IPS DF 6.9 (cell line): ENCODE results near the gene MRPS23.
"Not testable (repeated sequence)": the region's sequence is repeated elsewhere in the genome, so short reads cannot be mapped to it uniquely, and the experiment has no call there.

Experiments
- DNase-seq: peaks from one replicate; pipeline ENCODE4 v3.0.0-alpha.2; 2013; ENCODE audit warnings: low read depth, low spot score
- H3K27ac ChIP-seq: one replicate; pipeline ENCODE4 v1.5.1; 2013; ENCODE audit warnings: low read length, control low read depth
- H3K27me3 ChIP-seq: 2 replicates; pipeline ENCODE4 v1.6.1; 2013; ENCODE audit warnings: mild to moderate bottlenecking, low read length; ENCODE audit not compliant: control insufficient read depth, insufficient read depth
- H3K36me3 ChIP-seq: 2 replicates; pipeline ENCODE4 v1.6.1; 2013; ENCODE audit warnings: low read length; ENCODE audit not compliant: control insufficient read depth, insufficient read depth
- H3K4me1 ChIP-seq: 2 replicates; pipeline ENCODE4 v1.6.1; 2013; ENCODE audit warnings: low read length; ENCODE audit not compliant: control insufficient read depth, insufficient read depth
- H3K4me3 ChIP-seq: 2 replicates; pipeline ENCODE4 v1.5.1; 2013; ENCODE audit warnings: mild to moderate bottlenecking, low read length
- H3K9me3 ChIP-seq: 2 replicates; pipeline ENCODE4 v1.6.1; 2013; ENCODE audit warnings: low read length, inconsistent platforms; ENCODE audit not compliant: control insufficient read depth, insufficient read depth
- WGBS: extraction: QIAGEN DNeasy Blood & Tissue Kit; methylation state at CpG from one replicate; pipeline ENCODE4 v1.1.7; 2013; ENCODE audit warnings: mixed read lengths, missing lambda C conversion rate; ENCODE audit not compliant: insufficient read length, insufficient coverage; 5-methylcytosine and 5-hydroxymethylcytosine counted together

The MRPS23 gene

DNA sequence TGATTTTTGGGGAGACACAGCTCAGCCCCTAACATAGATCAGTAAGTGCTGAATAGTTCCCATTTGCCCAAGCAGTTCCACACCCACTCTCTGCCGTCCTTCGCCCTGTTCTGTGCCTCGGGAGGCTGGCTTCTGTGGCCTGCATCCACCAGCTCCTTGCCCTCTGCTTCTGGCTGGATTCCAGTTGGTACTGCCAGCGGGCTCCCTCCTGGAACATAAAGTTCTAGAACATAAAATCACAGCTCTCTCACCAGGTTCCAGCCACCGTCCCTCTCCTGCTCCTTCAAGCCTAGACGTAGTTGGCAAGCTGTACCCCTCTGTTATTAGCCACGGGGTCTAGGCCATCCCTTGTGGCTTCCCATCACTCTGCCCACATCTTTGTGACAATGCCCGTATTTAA lies 3.9 kb upstream of the MRPS23 start:
- WGBS: no CpG with 5 or more reads among the region's 8 CpGs
- no peak overlapping the region for H3K4me3 ChIP-seq
- H3K9me3 ChIP-seq: no peaks in the 10 kb centered on the region
- no peak overlapping the region for H3K27ac ChIP-seq
- no peak for DNase-seq
- H3K36me3 ChIP-seq: no peaks in the 10 kb centered on the region
- no peaks in the 10 kb centered on the region for H3K27me3 ChIP-seq
- H3K4me1 ChIP-seq: 0 out of 2 replicates have a peak, but pooled peaks cover 1% of the 10 kb centered on the region

DNA sequence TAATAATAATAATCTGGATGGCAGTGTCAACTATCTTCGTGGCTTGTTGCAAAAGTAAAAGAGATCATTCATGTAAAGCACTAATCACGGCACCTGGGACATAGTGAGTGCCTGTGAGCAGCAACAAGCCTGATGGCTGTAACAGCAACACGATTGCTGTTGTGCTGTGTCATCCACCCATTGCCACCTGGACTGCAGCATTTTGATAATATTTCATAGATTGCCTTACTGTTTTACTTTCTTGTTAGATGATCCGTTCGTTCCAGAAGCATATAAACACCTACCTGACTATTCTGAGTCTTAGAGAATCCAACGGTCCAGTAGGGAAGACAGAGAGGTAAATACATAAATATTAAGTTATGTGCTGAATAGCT lies 3.1 kb upstream of the MRPS23 start:
- no peak overlapping the region for H3K27ac ChIP-seq
- no peaks in the 10 kb centered on the region for H3K36me3 ChIP-seq
- no peak for DNase-seq
- H3K27me3 ChIP-seq: no peaks in the 10 kb centered on the region
- no peaks in the 10 kb centered on the region for H3K9me3 ChIP-seq
- H3K4me3 ChIP-seq: no peak overlapping the region
- 0 out of 2 replicates have a peak, but pooled peaks cover 1% of the 10 kb centered on the region for H3K4me1 ChIP-seq
- WGBS: no CpG with 5 or more reads among the region's 6 CpGs

DNA sequence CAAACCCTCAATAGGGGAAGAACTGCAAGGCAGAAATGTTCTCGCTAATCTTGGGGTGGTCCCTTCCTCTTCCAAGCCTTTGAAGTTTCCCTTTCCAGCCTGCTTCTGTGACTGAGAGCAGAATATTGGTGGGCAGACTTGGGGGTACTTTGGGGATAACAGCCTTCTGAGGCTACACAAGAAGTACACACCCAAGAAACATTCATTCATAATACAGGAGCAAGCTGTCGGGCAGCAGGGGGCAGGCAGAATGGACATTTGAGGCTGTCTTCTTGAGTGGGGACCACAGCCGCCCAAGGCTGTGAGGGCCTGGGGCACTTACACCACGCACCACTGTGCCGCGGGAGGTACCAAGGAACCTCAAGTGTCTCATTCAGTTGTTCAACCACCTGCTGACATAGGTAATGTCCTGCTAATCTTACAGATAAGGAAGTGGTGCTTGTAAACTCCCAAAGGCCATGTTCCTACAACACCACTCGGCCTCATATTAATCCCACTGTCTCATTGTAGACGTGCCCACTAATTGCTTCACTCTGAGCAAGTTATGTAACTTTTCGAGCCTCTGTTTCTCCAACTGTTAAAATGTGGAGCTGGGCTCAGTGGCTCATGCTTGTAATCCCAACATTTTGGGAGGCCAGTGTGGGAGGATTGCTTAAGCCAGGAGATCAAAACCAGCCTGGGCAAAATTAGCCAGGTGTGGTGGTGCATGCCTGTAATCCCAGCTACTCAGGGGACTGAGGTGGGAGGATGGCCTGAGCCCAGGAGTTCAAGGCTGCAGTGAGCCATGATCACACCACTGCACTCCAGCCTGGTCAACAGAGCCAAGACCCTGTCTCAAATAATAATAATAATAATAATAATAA lies 2.5 kb upstream of the MRPS23 start:
- Histone ChIP-seq H3K27ac (no peak overlapping the region), H3K36me3 (no peaks in the 10 kb centered on the region)
- no CpG with 5 or more reads among the region's 9 CpGs for WGBS

DNA sequence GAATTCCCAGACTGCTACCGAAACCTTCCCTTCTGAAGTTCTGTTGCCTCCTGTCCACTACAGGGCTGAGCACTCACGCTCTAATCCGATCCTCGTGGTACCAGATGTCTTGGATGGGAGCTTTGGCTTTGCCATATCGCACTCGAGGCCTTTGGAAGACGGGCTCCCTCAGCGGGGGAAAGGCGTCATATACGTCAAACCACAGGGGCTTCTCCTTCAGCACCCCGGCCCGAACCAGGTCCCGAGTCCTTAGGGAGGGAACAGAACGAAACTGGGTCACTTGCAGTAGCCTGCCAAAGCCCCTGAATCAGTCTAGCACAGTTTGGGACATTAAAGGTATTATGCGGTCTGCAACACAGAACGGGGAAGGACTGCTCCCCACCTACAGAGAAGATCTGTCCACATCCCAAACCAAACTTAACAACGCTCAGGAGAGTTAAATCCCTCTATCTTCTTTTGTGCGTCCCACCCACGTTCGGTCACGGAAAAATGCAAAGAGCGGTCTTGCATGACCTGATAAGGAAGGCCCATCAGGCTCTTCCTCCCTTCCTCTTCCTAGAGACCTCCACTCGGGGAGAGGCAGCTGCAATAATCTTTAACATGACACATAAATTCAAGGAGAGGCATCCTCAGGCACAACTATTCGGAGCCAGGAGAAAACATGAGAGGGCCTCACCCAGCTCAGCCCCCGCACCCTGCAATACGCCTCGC lies 526 bp downstream of the MRPS23 start:
- DNase-seq: no peak
- no CpG with 5 or more reads among the region's 27 CpGs for WGBS
- H3K27me3 ChIP-seq: no peaks in the 10 kb centered on the region

More for the DNA sequence above, 2.5 kb upstream of the MRPS23 start:
- Histone ChIP-seq H3K9me3 (no peaks in the 10 kb centered on the region), H3K27me3 (no peaks in the 10 kb centered on the region), H3K4me3 (no peak overlapping the region), H3K4me1 (0 out of 2 replicates have a peak, but pooled peaks cover 1% of the 10 kb centered on the region)
- no peak for DNase-seq

DNA sequence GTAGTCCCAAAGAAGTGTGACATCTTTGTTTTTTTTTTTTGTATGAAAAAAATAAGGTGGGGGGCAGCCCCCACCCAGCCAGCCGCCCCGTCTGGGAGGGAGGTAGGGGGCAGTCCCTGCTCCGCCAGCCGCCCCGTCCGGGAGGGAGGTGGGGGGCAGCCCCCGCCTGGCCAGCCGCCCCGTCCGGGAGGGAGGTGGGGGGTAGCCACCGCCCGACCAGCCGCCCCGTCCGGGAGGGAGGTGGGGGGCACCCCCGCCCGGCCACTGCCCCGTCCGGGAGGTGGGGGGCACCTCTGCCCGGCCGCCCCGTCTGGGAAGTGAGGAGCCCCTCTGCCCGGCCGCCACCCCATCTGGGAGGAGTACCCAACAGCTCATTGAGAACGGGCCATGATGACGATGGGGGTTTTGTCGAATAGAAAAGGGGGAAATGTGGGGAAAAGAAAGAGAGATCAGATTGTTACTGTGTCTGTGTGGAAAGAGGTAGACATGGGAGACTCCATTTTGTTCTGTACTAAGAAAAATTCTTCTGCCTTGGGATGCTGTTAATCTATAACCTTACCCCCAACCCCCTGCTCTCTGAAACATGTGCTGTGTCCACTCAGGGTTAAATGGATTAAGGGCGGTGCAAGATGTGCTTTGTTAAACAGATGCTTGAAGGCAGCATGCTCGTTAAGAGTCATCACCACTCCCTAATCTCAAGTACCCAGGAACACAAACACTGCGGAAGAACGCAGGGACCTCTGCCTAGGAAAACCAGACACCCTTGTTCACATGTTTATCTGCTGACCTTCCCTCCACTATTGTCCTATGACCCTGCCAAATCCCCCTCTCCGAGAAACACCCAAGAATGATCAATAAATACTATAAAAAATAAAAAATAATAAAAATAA lies 3.5 kb downstream of the MRPS23 start:
- not testable (repeated sequence) for H3K36me3 ChIP-seq, H3K27me3 ChIP-seq, H3K4me1 ChIP-seq, H3K9me3 ChIP-seq, H3K4me3 ChIP-seq, H3K27ac ChIP-seq, DNase-seq
- WGBS: no CpG with 5 or more reads among the region's 32 CpGs

More for the DNA sequence above, 526 bp downstream of the MRPS23 start:
- Histone ChIP-seq H3K27ac (no peak overlapping the region), H3K4me3 (peak overlapping the region; percentile 96), H3K36me3 (no peaks in the 10 kb centered on the region), H3K9me3 (no peaks in the 10 kb centered on the region), H3K4me1 (0 out of 2 replicates have a peak, but pooled peaks cover 1% of the 10 kb centered on the region)

DNA sequence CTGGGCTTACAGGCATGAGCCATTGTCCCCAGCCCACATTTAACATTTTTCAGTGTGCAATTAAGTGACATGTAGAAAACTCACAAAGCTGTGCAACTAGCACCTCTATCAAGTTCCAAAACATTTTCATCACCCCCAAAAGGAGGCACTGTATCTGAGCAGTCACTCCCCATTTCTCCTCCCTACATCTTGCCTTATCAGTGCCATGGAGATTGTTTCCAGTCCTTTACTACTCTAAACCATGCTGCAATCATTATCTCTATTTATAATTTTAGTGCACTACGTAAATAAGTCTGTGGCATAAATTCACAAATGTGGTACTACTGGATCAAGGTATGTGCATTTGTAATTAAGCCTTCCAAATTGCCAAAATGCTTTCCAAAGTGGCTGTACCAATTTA lies 7.6 kb downstream of the MRPS23 start:
- no CpG with 5 or more reads among the region's 1 CpG for WGBS
- no peak for DNase-seq
- Histone ChIP-seq H3K4me1 (no peaks in the 10 kb centered on the region), H3K27ac (no peak overlapping the region), H3K36me3 (peaks cover 13% of the 10 kb centered on the region; the same call in 1 of the 2 replicates), H3K27me3 (no peaks in the 10 kb centered on the region), H3K4me3 (no peak overlapping the region), H3K9me3 (no peaks in the 10 kb centered on the region)

DNA sequence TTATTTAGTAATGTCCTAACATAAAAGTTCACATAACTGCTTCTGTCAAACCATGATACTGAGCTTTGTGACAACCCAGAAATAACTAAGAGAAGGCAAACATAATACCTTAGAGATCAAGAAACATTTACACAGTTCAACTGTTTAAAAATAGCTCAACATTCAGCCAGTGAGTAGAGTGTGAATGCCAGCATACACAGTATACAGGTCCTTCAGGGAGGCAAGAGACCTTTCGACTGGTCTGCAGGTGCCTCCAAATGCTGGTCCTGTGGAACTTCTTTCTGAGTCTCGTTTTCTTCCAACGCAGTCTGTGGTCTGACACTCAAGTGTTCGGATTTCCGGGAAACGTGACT lies 10.3 kb downstream of the MRPS23 start:
- Histone ChIP-seq H3K36me3 (peaks cover 13% of the 10 kb centered on the region; the same call in 1 of the 2 replicates), H3K27ac (no peak overlapping the region), H3K4me3 (no peak overlapping the region), H3K4me1 (no peaks in the 10 kb centered on the region), H3K27me3 (no peaks in the 10 kb centered on the region), H3K9me3 (no peaks in the 10 kb centered on the region)
- DNase-seq: no peak
- WGBS: no CpG with 5 or more reads among the region's 6 CpGs

DNA sequence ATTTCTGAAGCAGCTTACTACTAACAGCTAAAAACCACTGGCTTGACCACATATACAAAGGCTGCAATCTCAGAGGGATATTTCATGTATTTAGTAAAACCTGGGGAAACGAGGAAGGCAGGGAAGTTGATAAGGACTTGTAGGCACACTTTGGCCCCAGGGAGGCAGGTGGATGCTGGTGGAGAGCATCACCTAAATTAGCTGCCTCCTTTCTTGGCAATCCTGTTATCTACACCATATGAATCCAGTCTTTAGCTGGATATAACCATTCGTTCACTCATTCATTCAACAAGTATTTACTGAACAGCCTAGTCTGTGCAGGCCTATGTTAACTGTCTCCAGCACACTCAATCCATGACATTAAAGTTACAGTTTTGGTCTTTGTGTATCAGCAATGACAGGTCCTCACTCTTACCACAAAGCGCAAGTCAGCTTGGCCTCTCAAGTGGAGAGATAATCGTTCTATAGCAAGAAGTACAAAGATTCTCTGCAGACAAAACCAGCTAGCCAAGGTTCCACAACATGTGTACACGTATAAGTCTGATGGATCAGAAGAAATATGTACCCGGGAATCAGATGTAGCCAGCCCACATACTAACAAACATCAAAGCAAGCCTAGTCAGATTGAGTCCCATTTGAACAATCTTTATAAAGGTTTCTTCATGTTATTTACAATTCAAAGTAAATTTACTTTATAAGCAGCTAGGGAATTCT lies 10.8 kb downstream of the MRPS23 start:
- WGBS: no CpG with 5 or more reads among the region's 6 CpGs
- Histone ChIP-seq H3K36me3 (peaks cover 13% of the 10 kb centered on the region; the same call in 1 of the 2 replicates), H3K27me3 (no peaks in the 10 kb centered on the region), H3K4me1 (no peaks in the 10 kb centered on the region), H3K27ac (no peak overlapping the region), H3K4me3 (no peak overlapping the region), H3K9me3 (no peaks in the 10 kb centered on the region)
- no peak for DNase-seq

DNA sequence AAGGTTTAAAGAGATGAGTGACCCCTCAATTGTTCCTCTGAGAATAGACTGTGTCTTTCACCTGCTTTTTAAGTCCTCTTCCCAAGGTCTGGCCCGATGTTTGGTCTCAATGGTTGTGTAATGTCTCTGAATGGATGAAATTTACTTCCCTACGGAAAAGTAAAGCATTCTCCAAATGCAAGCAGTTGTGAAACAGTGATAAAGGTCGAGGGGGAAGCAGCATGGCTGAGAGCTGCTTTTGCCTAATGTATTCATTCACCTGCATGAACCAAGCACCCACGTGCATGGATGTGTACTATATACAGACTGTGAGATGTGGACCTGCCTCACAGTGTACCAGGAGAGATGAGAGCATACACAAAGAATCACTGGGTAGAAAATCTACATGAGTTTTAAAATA lies 11.4 kb downstream of the MRPS23 start:
- H3K4me1 ChIP-seq: no peaks in the 10 kb centered on the region
- no peaks in the 10 kb centered on the region for H3K27me3 ChIP-seq
- no peak overlapping the region for H3K27ac ChIP-seq
- no peaks in the 10 kb centered on the region for H3K9me3 ChIP-seq
- no CpG with 5 or more reads among the region's 4 CpGs for WGBS
- DNase-seq: no peak
- no peak overlapping the region for H3K4me3 ChIP-seq
- peaks cover 13% of the 10 kb centered on the region; the same call in 1 of the 2 replicates for H3K36me3 ChIP-seq
